GM12801 (cell line): ENCODE measurements around the gene APOA4.

Experiments
- CTCF ChIP-seq: IDR thresholded peaks from one replicate; pipeline ENCODE4 v1.5.1; 2011; ENCODE audit warnings: control low read depth; ENCODE audit not compliant: insufficient read length; ENCODE audit errors: extremely low read depth

APOA4 gene

GRCh38 chr11:116804001-116804400 lies 19.1 kb downstream of the APOA4 start:
- TF ChIP-seq CTCF: no peak

GRCh38 chr11:116800610-116801009 lies 22.5 kb downstream of the APOA4 start:
- no peak for TF ChIP-seq CTCF

GRCh38 chr11:116798368-116798767 lies 24.7 kb downstream of the APOA4 start:
- no peak for TF ChIP-seq CTCF

GRCh38 chr11:116797816-116798215 lies 25.3 kb downstream of the APOA4 start:
- no peak for TF ChIP-seq CTCF

- no peak for TF ChIP-seq CTCF
These were observed 26.6 kb downstream of the APOA4 start for GRCh38 chr11:116796548-116796947.

GRCh38 chr11:116794851-116795250 lies 28.3 kb downstream of the APOA4 start:
- TF ChIP-seq CTCF: no peak

- no peak for TF ChIP-seq CTCF
These were observed 29.4 kb downstream of the APOA4 start for GRCh38 chr11:116793772-116794097.

- TF ChIP-seq CTCF: no peak
These were observed 30.0 kb downstream of the APOA4 start for GRCh38 chr11:116792869-116793771.
